ENCODE measurements around the gene SPAG16.
"Not testable (repeated sequence)": the region's sequence is repeated elsewhere in the genome, so short reads cannot be mapped to it uniquely, and the experiment has no call there.

SPAG16 gene

GRCh38 chr2:214019229-214019972 is 735.1 kb downstream of the SPAG16 start:
- DNase-seq, result no peak

- no peak for DNase-seq
These were observed 735.7 kb downstream of the SPAG16 start for GRCh38 chr2:214019973-214020345.

GRCh38 chr2:214029190-214029589 is 744.9 kb downstream of the SPAG16 start:
- DNase-seq, result no peak

GRCh38 chr2:214031566-214031965 is 747.3 kb downstream of the SPAG16 start:
- DNase-seq, result no peak

GRCh38 chr2:214034417-214034816 is 750.2 kb downstream of the SPAG16 start:
- DNase-seq, result no peak

- DNase-seq, result no peak
These were observed 751.0 kb downstream of the SPAG16 start for GRCh38 chr2:214035091-214035852.

- no peak for DNase-seq
These were observed 751.7 kb downstream of the SPAG16 start for GRCh38 chr2:214035921-214036320.

- no peak for DNase-seq
These were observed 753.9 kb downstream of the SPAG16 start for GRCh38 chr2:214038186-214038585.

- DNase-seq, result no peak
These were observed 766.5 kb downstream of the SPAG16 start for GRCh38 chr2:214050731-214051130.

- DNase-seq, result no peak
These were observed 767.3 kb downstream of the SPAG16 start for GRCh38 chr2:214051585-214051984.

- DNase-seq, result no peak
These were observed 768.0 kb downstream of the SPAG16 start for GRCh38 chr2:214052235-214052634.

- DNase-seq, result no peak
These were observed 773.7 kb downstream of the SPAG16 start for GRCh38 chr2:214057986-214058385.

GRCh38 chr2:214062279-214062678 is 778.0 kb downstream of the SPAG16 start:
- DNase-seq, result not testable (repeated sequence)

GRCh38 chr2:214064471-214064870 is 780.2 kb downstream of the SPAG16 start:
- DNase-seq, result no peak

GRCh38 chr2:214066862-214067261 is 782.6 kb downstream of the SPAG16 start:
- no peak for DNase-seq

- no peak for DNase-seq
These were observed 785.0 kb downstream of the SPAG16 start for GRCh38 chr2:214069254-214069653.

- DNase-seq, result no peak
These were observed 791.2 kb downstream of the SPAG16 start for GRCh38 chr2:214075456-214075855.

- DNase-seq, result no peak
These were observed 792.3 kb downstream of the SPAG16 start for GRCh38 chr2:214076527-214076926.

- DNase-seq, result no peak
These were observed 793.5 kb downstream of the SPAG16 start for GRCh38 chr2:214077727-214078126.

GRCh38 chr2:214079032-214079431 is 794.8 kb downstream of the SPAG16 start:
- DNase-seq, result no peak

GRCh38 chr2:214088536-214088935 is 804.3 kb downstream of the SPAG16 start:
- DNase-seq, result no peak

GRCh38 chr2:214096208-214096715 is 812.0 kb downstream of the SPAG16 start:
- no peak for DNase-seq

- no peak for DNase-seq
These were observed 814.5 kb downstream of the SPAG16 start for GRCh38 chr2:214098811-214099210.

GRCh38 chr2:214100488-214100887 is 816.2 kb downstream of the SPAG16 start:
- no peak for DNase-seq
